MCF 10A (cell line): Measurements from ENCODE around the gene RMDN3. TPM values are rescaled to one million over a fixed set of nuclear protein-coding genes. Genes with fewer than 3 reads are reported as not detected.

Source experiments
- BruUV-seq: library from RNA; stranded (reverse); fragments of 400-500 nt; replicated peaks from 2 replicates; lab custom pipeline; 2021; lab: Mats Ljungman, UMichigan
- CTCF ChIA-PET: fragments of 300-600 bp; sonication (Branson Sonifier 250); formaldehyde crosslinking; extraction: SDS; loops from one replicate; lab custom pipeline; 2021; ENCODE audit warnings: antibody characterized with exemption, inconsistent platforms; lab: Yijun Ruan, JAX
- POLR2A ChIA-PET: fragments of 300-600, 350-650 bp; sonication (Branson Sonifier 250); formaldehyde crosslinking; extraction: SDS; loops from one replicate; lab custom pipeline; 2020; ENCODE audit warnings: antibody characterized with exemption, inconsistent platforms; lab: Yijun Ruan, JAX
- DNase-seq: peaks from one replicate; pipeline ENCODE4 v3.0.0-alpha.2; 2018; ENCODE audit not compliant: unreplicated experiment
- H3K27ac Mint-ChIP-seq: one replicate; pipeline ENCODE4 v1.8.0; 2022; ENCODE audit warnings: mild to moderate bottlenecking, low read depth, mixed read lengths; ENCODE audit not compliant: unreplicated experiment
- H3K27me3 Mint-ChIP-seq: one replicate; pipeline ENCODE4 v1.8.0; 2022; ENCODE audit warnings: mixed read lengths; ENCODE audit not compliant: insufficient read depth, unreplicated experiment
- H3K36me3 Mint-ChIP-seq: one replicate; pipeline ENCODE4 v1.8.0; 2022; ENCODE audit warnings: mild to moderate bottlenecking, moderate library complexity, mixed read lengths; ENCODE audit not compliant: insufficient read depth, unreplicated experiment
- H3K4me1 Mint-ChIP-seq: one replicate; pipeline ENCODE4 v1.8.0; 2022; ENCODE audit warnings: mixed read lengths; ENCODE audit not compliant: insufficient read depth, unreplicated experiment
- H3K4me3 Mint-ChIP-seq: one replicate; pipeline ENCODE4 v1.8.0; 2022; ENCODE audit warnings: mild to moderate bottlenecking, moderate library complexity, mixed read lengths; ENCODE audit not compliant: unreplicated experiment
- H3K9me3 Mint-ChIP-seq: one replicate; pipeline ENCODE4 v1.8.0; 2022; ENCODE audit warnings: mixed read lengths; ENCODE audit not compliant: unreplicated experiment
- CTCF ChIP-seq: fragments of 200-600 bp; IDR thresholded peaks from one replicate; pipeline ENCODE4 v1.8.0; 2022; ENCODE audit warnings: antibody characterized with exemption, mild to moderate bottlenecking; ENCODE audit not compliant: unreplicated experiment
- intact Hi-C: fragments of 100-400 bp; cut with micrococcal nuclease; formaldehyde crosslinking; loops from 2 replicates; pipeline ENCODE4 v1.14.1; 2022
- total RNA-seq: library from RNA; stranded (reverse); gene quantifications from 2 replicates; pipeline ENCODE4 v1.2.3, GENCODE V29; 2022

RMDN3 gene
- total RNA-seq, 1 experiment from 2014 or later, result 36.1 TPM

GRCh38 chr15:40782609-40783227, 27.7 kb upstream of the RMDN3 start:
- DNase-seq, result peak; percentile 83
- intact Hi-C loops, result loop anchor here (1.0 to 5.0 kb wide), 3 partner anchors 36 to 194 kb away; no protein-coding TSS in a partner anchor
- peaks cover 27% of the 10 kb centered on the region for H3K36me3 Mint-ChIP-seq
- no peaks in the 10 kb centered on the region for H3K27me3 Mint-ChIP-seq
- no peak overlapping the region for H3K4me3 Mint-ChIP-seq
- BruUV-seq, result no TSS peak
- POLR2A ChIA-PET, result interaction anchor here (0.6 to 1.3 kb wide), 9 partner anchors 10 to 74 kb away, joined by 3 to 4 read pairs (median 3); partner anchors contain the start of gene C15orf62
- peaks cover 17% of the 10 kb centered on the region for H3K4me1 Mint-ChIP-seq
- CTCF ChIA-PET, result interaction anchor here (0.5 to 2.1 kb wide), 37 partner anchors 10 to 672 kb away, joined by 3 to 27 read pairs (median 4); partner anchors contain the start of genes C15orf62 and VPS18
- peak; percentile 72 for TF ChIP-seq CTCF
- no peaks in the 10 kb centered on the region for H3K9me3 Mint-ChIP-seq
- no peak overlapping the region for H3K27ac Mint-ChIP-seq

DNA sequence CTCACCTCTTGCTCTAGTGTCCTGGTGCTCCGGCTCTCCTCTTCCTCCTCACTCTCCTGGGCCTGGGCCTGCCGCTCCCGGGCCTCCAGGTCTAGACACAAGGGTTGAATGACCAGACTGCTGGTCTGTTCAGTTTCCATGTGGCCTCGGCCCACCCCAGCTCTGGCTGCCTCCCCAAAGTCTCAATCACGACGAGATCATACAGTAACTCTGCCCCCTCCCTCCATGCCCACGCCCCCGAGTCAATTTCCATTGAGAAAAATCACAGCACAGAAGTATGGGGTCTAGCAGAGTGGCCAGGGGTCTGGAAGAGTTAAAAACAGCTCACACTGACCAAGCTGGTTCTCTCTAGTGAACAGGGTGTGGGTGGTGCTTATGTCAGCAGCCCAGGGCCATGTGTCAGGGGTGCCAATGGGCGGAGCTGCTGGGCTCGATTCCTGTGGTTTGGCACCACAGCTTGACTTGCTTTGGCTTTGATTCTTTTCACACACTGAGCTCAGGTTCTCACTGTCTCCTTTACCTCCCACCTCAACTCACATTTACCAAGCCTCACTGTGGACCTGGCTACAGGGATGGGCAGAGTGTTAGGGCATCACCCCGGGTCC, 21.6 kb upstream of the RMDN3 start:
- no TSS peak for BruUV-seq
- no peaks in the 10 kb centered on the region for H3K27me3 Mint-ChIP-seq
- intact Hi-C loops, result no loop called here
- H3K9me3 Mint-ChIP-seq, result no peaks in the 10 kb centered on the region
- H3K36me3 Mint-ChIP-seq, result peaks cover 66% of the 10 kb centered on the region
- H3K4me1 Mint-ChIP-seq, result peaks cover 12% of the 10 kb centered on the region
- H3K4me3 Mint-ChIP-seq, result peak overlapping the region; percentile 57
- ChIA-PET CTCF (interaction anchor here (0.5 to 2.4 kb wide), 17 partner anchors 8 to 1974 kb away, joined by 3 to 18 read pairs (median 3); partner anchors contain the start of gene RHOV), POLR2A (interaction anchor here (0.5 to 4.2 kb wide), 19 partner anchors 8 to 1516 kb away, joined by 3 to 28 read pairs (median 4); partner anchors contain the start of genes DNAJC17, GCHFR, RAD51 and SPINT1)
- peak overlapping the region; percentile 72 for H3K27ac Mint-ChIP-seq
- peak; percentile 96 for DNase-seq
- no peak for TF ChIP-seq CTCF

GRCh38 chr15:40775740-40776536, 20.9 kb upstream of the RMDN3 start:
- Mint-ChIP-seq H3K4me1 (peaks cover 19% of the 10 kb centered on the region), H3K27ac (peak overlapping the region; percentile 72), H3K27me3 (no peaks in the 10 kb centered on the region), H3K9me3 (no peaks in the 10 kb centered on the region), H3K36me3 (peaks cover 72% of the 10 kb centered on the region), H3K4me3 (peak overlapping the region; percentile 57)
- intact Hi-C loops, result no loop called here
- ChIA-PET POLR2A (interaction anchor here (0.5 to 4.2 kb wide), 14 partner anchors 7 to 535 kb away, joined by 3 to 28 read pairs (median 5); partner anchors contain the start of genes DNAJC17, GCHFR, RAD51 and SPINT1), CTCF (interaction anchor here (0.5 to 2.4 kb wide), 15 partner anchors 9 to 1975 kb away, joined by 3 to 18 read pairs (median 3); partner anchors contain the start of gene RHOV)
- BruUV-seq, result no TSS peak
- no peak for TF ChIP-seq CTCF
- DNase-seq, result no peak
